NT2/D1 (cell line): ENCODE measurements around the gene NRTN.

Experiments
- DNase-seq: peaks from one replicate; pipeline ENCODE4 v3.0.0-alpha.2; 2011; ENCODE audit warnings: low read depth, low spot score
- H3K27me3 ChIP-seq: 2 replicates; pipeline ENCODE4 v1.6.0; 2011; ENCODE audit warnings: mild to moderate bottlenecking; ENCODE audit not compliant: insufficient read length, insufficient read depth
- H3K36me3 ChIP-seq: 2 replicates; pipeline ENCODE4 v1.6.1; 2011; ENCODE audit warnings: mild to moderate bottlenecking, low read length, mixed read lengths; ENCODE audit not compliant: insufficient read depth, insufficient read length
- H3K4me1 ChIP-seq: 2 replicates; pipeline ENCODE4 v1.5.1; 2011; ENCODE audit not compliant: insufficient read depth, insufficient read length
- H3K4me3 ChIP-seq: 2 replicates; pipeline ENCODE4 v1.5.1; 2011; ENCODE audit warnings: low read depth; ENCODE audit not compliant: insufficient read length
- H3K9ac ChIP-seq: 2 replicates; pipeline ENCODE4 v1.6.0; 2011; ENCODE audit warnings: low read depth; ENCODE audit not compliant: insufficient read length
- H3K9me3 ChIP-seq: 2 replicates; pipeline ENCODE4 v1.5.1; 2011; ENCODE audit warnings: mild to moderate bottlenecking, low read length; ENCODE audit not compliant: insufficient read depth
- SUZ12 ChIP-seq: IDR thresholded peaks from 2 replicates; pipeline ENCODE4 v1.6.1; 2011; ENCODE audit not compliant: insufficient read length, insufficient read depth; ENCODE audit errors: extremely low read depth
- YY1 ChIP-seq: IDR thresholded peaks from 2 replicates; pipeline ENCODE4 v1.6.1; 2011; ENCODE audit not compliant: insufficient read length, insufficient read depth
- ZNF274 ChIP-seq: IDR thresholded peaks from 2 replicates; pipeline ENCODE4 v1.6.1; 2011; ENCODE audit warnings: mild to moderate bottlenecking, low read depth, low read length

NRTN gene

GRCh38 chr19:5792224-5792623 lies 12.6 kb upstream of the NRTN start:
- no peak for TF ChIP-seq YY1
- no peak for TF ChIP-seq ZNF274
- TF ChIP-seq SUZ12, result no peak
- Histone ChIP-seq H3K27me3 (no peaks in the 10 kb centered on the region), H3K9me3 (no peaks in the 10 kb centered on the region), H3K36me3 (peaks cover 28% of the 10 kb centered on the region), H3K4me3 (no peak overlapping the region), H3K4me1 (peaks cover 5% of the 10 kb centered on the region), H3K9ac (no peak overlapping the region)
- DNase-seq, result no peak

GRCh38 chr19:5793188-5793587 lies 11.7 kb upstream of the NRTN start:
- Histone ChIP-seq H3K36me3 (peaks cover 19% of the 10 kb centered on the region), H3K27me3 (peaks cover 3% of the 10 kb centered on the region), H3K9ac (no peak overlapping the region), H3K9me3 (no peaks in the 10 kb centered on the region), H3K4me1 (peaks cover 6% of the 10 kb centered on the region), H3K4me3 (no peak overlapping the region)
- TF ChIP-seq YY1 (no peak), SUZ12 (no peak), ZNF274 (no peak)
- no peak for DNase-seq

GRCh38 chr19:5795382-5795919 lies 9.4 kb upstream of the NRTN start:
- H3K4me3 ChIP-seq, result no peak overlapping the region
- H3K4me1 ChIP-seq, result peaks cover 7% of the 10 kb centered on the region
- no peaks in the 10 kb centered on the region for H3K36me3 ChIP-seq
- H3K9ac ChIP-seq, result no peak overlapping the region
- DNase-seq, result no peak
- peaks cover 3% of the 10 kb centered on the region for H3K27me3 ChIP-seq
- H3K9me3 ChIP-seq, result no peaks in the 10 kb centered on the region
- TF ChIP-seq YY1, result no peak
- no peak for TF ChIP-seq SUZ12
- TF ChIP-seq ZNF274, result no peak

DNA sequence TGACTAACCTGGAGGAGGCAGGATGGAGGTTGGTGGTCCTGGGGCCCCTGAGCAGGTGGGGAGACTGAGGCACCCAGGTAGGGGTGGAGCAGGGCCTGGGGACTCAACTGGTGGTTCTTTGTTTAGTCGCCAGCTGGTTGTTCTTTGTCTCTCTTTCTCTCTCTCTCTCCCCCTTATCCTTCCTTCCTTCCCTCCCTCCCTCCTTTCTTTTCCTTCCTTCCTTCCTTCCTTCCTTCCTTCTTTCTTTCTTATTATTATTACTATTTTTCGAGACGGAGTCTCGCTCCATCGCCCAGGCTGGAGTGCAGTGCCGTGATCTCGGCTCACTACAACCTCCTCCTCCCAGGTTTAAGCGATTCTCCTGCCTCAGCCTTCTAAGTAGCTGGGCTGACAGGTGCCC lies 6.6 kb upstream of the NRTN start:
- DNase-seq, result no peak
- Histone ChIP-seq H3K9ac (peak overlapping the region; percentile 26), H3K9me3 (no peaks in the 10 kb centered on the region), H3K36me3 (no peaks in the 10 kb centered on the region), H3K27me3 (peaks cover 5% of the 10 kb centered on the region), H3K4me1 (peaks cover 12% of the 10 kb centered on the region), H3K4me3 (no peak overlapping the region)
- TF ChIP-seq ZNF274 (no peak), YY1 (no peak), SUZ12 (no peak)

DNA sequence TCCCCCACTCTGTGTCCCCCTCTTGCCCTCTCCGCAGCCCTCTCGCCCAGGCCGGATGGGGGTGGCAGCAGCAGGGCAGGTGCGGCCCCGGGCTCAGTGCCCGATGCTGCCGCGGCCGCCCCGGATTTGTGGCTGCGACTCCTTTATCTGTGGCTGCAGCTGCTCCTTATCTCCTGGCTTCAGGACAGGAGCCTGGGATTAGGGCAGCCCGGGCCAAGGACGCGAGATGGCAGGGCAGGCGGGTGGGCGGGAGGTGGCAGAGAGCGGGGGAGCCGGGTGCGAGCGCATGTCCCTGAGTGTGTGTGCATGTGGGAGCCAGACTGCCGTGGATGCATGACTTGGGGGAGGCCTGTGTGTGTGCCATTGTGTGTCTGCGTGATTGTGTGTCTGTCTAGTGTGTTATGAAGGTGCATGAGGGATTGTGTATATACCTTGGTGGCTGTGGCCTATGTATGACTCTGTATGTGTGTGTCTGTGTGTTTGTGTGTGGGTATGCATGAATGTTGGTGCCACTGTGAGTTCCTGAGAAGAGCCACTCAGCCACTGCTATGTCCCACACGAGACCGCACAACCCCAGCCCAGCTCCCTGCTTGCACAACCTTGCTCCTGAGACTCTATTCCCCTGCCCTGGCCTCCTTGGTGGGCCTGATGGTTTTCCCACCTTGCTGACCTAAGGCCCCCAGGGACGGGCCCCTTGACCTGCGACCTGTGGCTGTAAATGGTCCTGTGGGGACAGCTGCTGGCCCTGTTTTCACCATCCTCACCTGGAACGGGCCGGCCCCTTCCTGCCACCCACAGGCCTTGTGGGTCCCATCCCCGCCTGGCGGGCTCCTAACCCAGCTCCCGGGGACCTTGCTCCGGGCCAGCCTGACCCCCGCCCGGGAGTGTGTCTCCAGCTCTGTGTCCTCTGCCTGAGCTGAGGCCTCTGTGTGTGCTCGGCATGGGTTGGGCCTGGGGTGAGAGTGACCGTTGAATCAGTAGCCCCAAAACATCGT lies 5.3 kb upstream of the NRTN start:
- Histone ChIP-seq H3K4me1 (peaks cover 19% of the 10 kb centered on the region), H3K9me3 (no peaks in the 10 kb centered on the region), H3K36me3 (no peaks in the 10 kb centered on the region), H3K9ac (peak overlapping the region; percentile 44), H3K27me3 (peaks cover 10% of the 10 kb centered on the region), H3K4me3 (no peak overlapping the region)
- TF ChIP-seq YY1 (no peak), SUZ12 (no peak), ZNF274 (no peak)
- DNase-seq, result no peak

- H3K27me3 ChIP-seq, result peaks cover 14% of the 10 kb centered on the region
- H3K9me3 ChIP-seq, result no peaks in the 10 kb centered on the region
- H3K4me1 ChIP-seq, result peaks cover 19% of the 10 kb centered on the region
- DNase-seq, result no peak
- H3K36me3 ChIP-seq, result no peaks in the 10 kb centered on the region
- TF ChIP-seq YY1, result no peak
- no peak for TF ChIP-seq ZNF274
- TF ChIP-seq SUZ12, result no peak
- no peak overlapping the region for H3K4me3 ChIP-seq
- H3K9ac ChIP-seq, result peak overlapping the region; percentile 44
Observed at GRCh38 chr19:5800361-5801270, 4.3 kb upstream of the NRTN start.
